Testis (tissue), 2 donors: ENCODE data around the gene SPATA32.
"Not testable (repeated sequence)": the region's sequence is repeated elsewhere in the genome, so short reads cannot be mapped to it uniquely, and the experiment has no call there.

ENCODE experiments used
- CTCF ChIP-seq, 3 experiments: fragments of 450-650 bp in 2 of 3; fragments of 200-600 bp in 1 of 3; sonication (generic) in 1 of 3; IDR thresholded peaks; one replicate each; pipeline ENCODE4 v1.5.1; 2016 to 2019; ENCODE audit warnings: antibody characterized with exemption in 3 of 3, mild to moderate bottlenecking in 2 of 3, moderate library complexity in 1 of 3
- POLR2A ChIP-seq: fragments of 450-650 bp; IDR thresholded peaks from one replicate; pipeline ENCODE4 v1.6.1; 2017; ENCODE audit warnings: antibody characterized with exemption, mild to moderate bottlenecking, moderate library complexity

GRCh38 chr17:45253237-45253636 is 8.7 kb downstream of the SPATA32 start:
- not testable (repeated sequence) for TF ChIP-seq CTCF (IDR thresholded peaks at IDR 0.05); POLR2A
